Caco-2 (cell line): ENCODE measurements around the gene ECM2. TPM values are rescaled to one million over a fixed set of nuclear protein-coding genes. Genes with fewer than 3 reads are reported as not detected.

Experiments used
- BruUV-seq: library from RNA; stranded (reverse); fragments of 400-500 nt; replicated peaks from 2 replicates; lab custom pipeline; 2021; lab: Mats Ljungman, UMichigan
- CTCF ChIA-PET: fragments of 300-600 bp; sonication (Branson Sonifier 250); formaldehyde crosslinking; loops from one replicate; lab custom pipeline; 2022; ENCODE audit warnings: antibody characterized with exemption; lab: Charles Lee
- POLR2A ChIA-PET: fragments of 300-600 bp; sonication (Branson Sonifier 250); formaldehyde crosslinking; loops from one replicate; lab custom pipeline; 2022; ENCODE audit warnings: antibody characterized with exemption; lab: Charles Lee
- DNase-seq, 2 experiments: peaks; one replicate each; pipeline versions ENCODE4 v3.0.0 to v3.0.0-alpha.2; 2020 to 2022
- H3K27me3 ChIP-seq: replicated peaks from 2 replicates; pipeline ENCODE4 v1.6.0; 2011; ENCODE audit warnings: low read length; ENCODE audit not compliant: control insufficient read depth, insufficient read depth
- H3K36me3 ChIP-seq: 2 replicates; pipeline ENCODE4 v1.5.1; 2011; ENCODE audit warnings: low read length; ENCODE audit not compliant: control insufficient read depth, insufficient read depth
- H3K4me1 ChIP-seq: fragments of 250-450 bp; sonication (Bioruptor Pico); 2 replicates; pipeline ENCODE4 v1.5.1; 2020; ENCODE audit warnings: mild to moderate bottlenecking
- H3K4me3 ChIP-seq: 2 replicates; pipeline ENCODE4 v1.5.1; 2011; ENCODE audit warnings: low read depth, mild to moderate bottlenecking, control low read depth, low read length
- H3K9me3 ChIP-seq: fragments of 250-450 bp; sonication (Bioruptor Pico); 2 replicates; pipeline ENCODE4 v1.5.1; 2020; ENCODE audit warnings: mild to moderate bottlenecking, moderate library complexity
- H3K27ac Mint-ChIP-seq: one replicate; pipeline ENCODE4 v1.8.0; 2022; ENCODE audit warnings: mixed read lengths; ENCODE audit not compliant: unreplicated experiment
- H3K27me3 Mint-ChIP-seq: one replicate; pipeline ENCODE4 v1.8.0; 2022; ENCODE audit warnings: mixed read lengths; ENCODE audit not compliant: insufficient read depth, unreplicated experiment
- H3K36me3 Mint-ChIP-seq: one replicate; pipeline ENCODE4 v1.8.0; 2022; ENCODE audit warnings: mild to moderate bottlenecking, mixed read lengths; ENCODE audit not compliant: insufficient read depth, unreplicated experiment
- H3K4me1 Mint-ChIP-seq: one replicate; pipeline ENCODE4 v1.8.0; 2022; ENCODE audit warnings: low read depth, mixed read lengths; ENCODE audit not compliant: unreplicated experiment
- H3K4me3 Mint-ChIP-seq: one replicate; pipeline ENCODE4 v1.8.0; 2022; ENCODE audit warnings: mild to moderate bottlenecking, moderate library complexity, mixed read lengths; ENCODE audit not compliant: unreplicated experiment
- H3K9me3 Mint-ChIP-seq: one replicate; pipeline ENCODE4 v1.8.0; 2022; ENCODE audit warnings: mixed read lengths; ENCODE audit not compliant: unreplicated experiment
- CTCF ChIP-seq, 2 experiments: fragments of 200-600 bp in 1 of 2; IDR thresholded peaks; 1 replicate in 1 of 2; 2 replicates in 1 of 2; pipeline versions ENCODE4 v1.5.1 to v1.8.0; 2011 to 2022; ENCODE audit warnings: antibody characterized with exemption in 1 of 2, control low read depth in 1 of 2, inconsistent platforms in 1 of 2, low read depth in 1 of 2, low read length in 1 of 2, mild to moderate bottlenecking in 1 of 2, moderate library complexity in 1 of 2; ENCODE audit not compliant: insufficient read depth in 1 of 2, severe bottlenecking in 1 of 2, unreplicated experiment in 1 of 2
- intact Hi-C: fragments of 100-400 bp; cut with micrococcal nuclease; formaldehyde crosslinking; loops from one replicate; pipeline ENCODE4 v1.10.0; 2022; ENCODE audit not compliant: unreplicated experiment
- total RNA-seq: library from RNA; stranded (reverse); gene quantifications from 2 replicates; pipeline ENCODE4 v1.2.3, GENCODE V29; 2022

Gene ECM2
- total RNA-seq, 1 experiment from 2014 or later: not detected

GRCh38 chr9:92482329-92482728, 53.5 kb downstream of the ECM2 start, which contains the start of gene ASPN:
Gene ASPN, minus strand, starts transcription at chr9:92482506.
- ChIA-PET POLR2A (no interaction called here), CTCF (no interaction called here)
- Mint-ChIP-seq H3K9me3 (no peaks in the 10 kb centered on the region), H3K27me3 (no peaks in the 10 kb centered on the region), H3K27ac (no peak within 1 kb of the TSS), H3K4me1 (peaks cover 9% of the 10 kb centered on the region), H3K36me3 (no peaks in the 10 kb centered on the region), H3K4me3 (no peak within 1 kb of the TSS)
- no peak for TF ChIP-seq CTCF (IDR thresholded peaks at IDR 0.05; ENCODE audit: insufficient read depth in 1 of 2, low read depth in 1 of 2, low read length in 1 of 2, severe bottlenecking in 1 of 2, unreplicated experiment in 1 of 2)
- Histone ChIP-seq H3K27me3 (no peaks in the 10 kb centered on the region), H3K36me3 (no peaks in the 10 kb centered on the region), H3K4me3 (no peak within 1 kb of the TSS), H3K4me1 (peaks cover 6% of the 10 kb centered on the region; the same call in 1 of the 2 replicates), H3K9me3 (no peaks in the 10 kb centered on the region)
- no TSS peak for BruUV-seq
- no peak for DNase-seq
- intact Hi-C loops: no loop called here

- no peak for TF ChIP-seq CTCF (IDR thresholded peaks at IDR 0.05; ENCODE audit: insufficient read depth in 1 of 2, low read depth in 1 of 2, low read length in 1 of 2, severe bottlenecking in 1 of 2, unreplicated experiment in 1 of 2)
- no peaks in the 10 kb centered on the region for H3K27me3 Mint-ChIP-seq
- Histone ChIP-seq H3K4me3 (no peak overlapping the region), H3K4me1 (peaks cover 6% of the 10 kb centered on the region; the same call in 1 of the 2 replicates), H3K9me3 (no peaks in the 10 kb centered on the region), H3K36me3 (no peaks in the 10 kb centered on the region), H3K27me3 (no peaks in the 10 kb centered on the region)
- ChIA-PET POLR2A (no interaction called here), CTCF (no interaction called here)
- intact Hi-C loops: no loop called here
- peaks cover 9% of the 10 kb centered on the region for H3K4me1 Mint-ChIP-seq
- H3K27ac Mint-ChIP-seq: no peak overlapping the region
- no peaks in the 10 kb centered on the region for H3K36me3 Mint-ChIP-seq
- no peak for DNase-seq
- no peaks in the 10 kb centered on the region for H3K9me3 Mint-ChIP-seq
- no peak overlapping the region for H3K4me3 Mint-ChIP-seq
- no TSS peak for BruUV-seq
Observed at GRCh38 chr9:92480986-92481633, 54.7 kb downstream of the ECM2 start.

GRCh38 chr9:92480291-92480771, 55.5 kb downstream of the ECM2 start:
- intact Hi-C loops: no loop called here
- ChIA-PET POLR2A (no interaction called here), CTCF (no interaction called here)
- no peaks in the 10 kb centered on the region for H3K27me3 ChIP-seq
- Mint-ChIP-seq H3K36me3 (no peaks in the 10 kb centered on the region), H3K4me1 (peaks cover 9% of the 10 kb centered on the region), H3K27me3 (no peaks in the 10 kb centered on the region), H3K4me3 (no peak overlapping the region), H3K9me3 (no peaks in the 10 kb centered on the region), H3K27ac (no peak overlapping the region)
- TF ChIP-seq CTCF (IDR thresholded peaks at IDR 0.05; ENCODE audit: insufficient read depth in 1 of 2, low read depth in 1 of 2, low read length in 1 of 2, severe bottlenecking in 1 of 2, unreplicated experiment in 1 of 2): no peak
- H3K4me1 ChIP-seq: peaks cover 6% of the 10 kb centered on the region; the same call in 1 of the 2 replicates
- BruUV-seq: no TSS peak
- no peaks in the 10 kb centered on the region for H3K36me3 ChIP-seq
- DNase-seq: no peak
- no peaks in the 10 kb centered on the region for H3K9me3 ChIP-seq
- H3K4me3 ChIP-seq: no peak overlapping the region
